IPS-11a (cell line): Measurements from ENCODE around the gene RPP38.

ENCODE experiments used
- H3K4me3 ChIP-seq: one replicate; pipeline ENCODE4 v1.5.1; 2013; ENCODE audit warnings: low read depth, low read length, control low read depth

RPP38 gene

GRCh38 chr10:15149042-15149771, 52.1 kb downstream of the RPP38 start:
- no peak overlapping the region for H3K4me3 ChIP-seq

- no peak overlapping the region for H3K4me3 ChIP-seq
Measured at GRCh38 chr10:15150563-15150962, 53.4 kb downstream of the RPP38 start.

GRCh38 chr10:15152556-15152955, 55.4 kb downstream of the RPP38 start:
- no peak overlapping the region for H3K4me3 ChIP-seq
